KG1 (cell line): ENCODE results near the gene TAF4B.
"Not testable (repeated sequence)": the region's sequence is repeated elsewhere in the genome, so short reads cannot be mapped to it uniquely, and the experiment has no call there.

Source experiments
- DNase-seq: peaks from one replicate; lab custom pipeline; 2025; lab: John Stamatoyannopoulos, UW

Gene TAF4B

DNA sequence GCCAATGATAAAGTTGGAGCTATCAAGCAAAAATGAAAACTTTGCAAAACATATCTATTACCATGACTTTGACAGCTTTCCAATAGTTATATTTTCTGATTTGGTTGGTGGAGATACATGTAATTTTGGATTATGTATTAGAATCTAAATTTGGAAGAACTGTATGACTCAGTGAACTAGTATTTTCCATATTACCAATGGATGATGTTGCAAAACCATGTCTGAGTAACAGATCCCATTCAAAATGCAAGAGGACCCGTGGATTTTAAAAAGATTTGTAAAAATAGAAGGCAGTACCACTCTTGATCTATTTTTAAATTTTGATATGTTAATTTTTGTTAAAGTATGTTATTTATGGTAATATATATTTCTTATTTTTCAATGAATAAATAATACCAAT is 83.0 kb downstream of the TAF4B start:
- DNase-seq: no peak

DNA sequence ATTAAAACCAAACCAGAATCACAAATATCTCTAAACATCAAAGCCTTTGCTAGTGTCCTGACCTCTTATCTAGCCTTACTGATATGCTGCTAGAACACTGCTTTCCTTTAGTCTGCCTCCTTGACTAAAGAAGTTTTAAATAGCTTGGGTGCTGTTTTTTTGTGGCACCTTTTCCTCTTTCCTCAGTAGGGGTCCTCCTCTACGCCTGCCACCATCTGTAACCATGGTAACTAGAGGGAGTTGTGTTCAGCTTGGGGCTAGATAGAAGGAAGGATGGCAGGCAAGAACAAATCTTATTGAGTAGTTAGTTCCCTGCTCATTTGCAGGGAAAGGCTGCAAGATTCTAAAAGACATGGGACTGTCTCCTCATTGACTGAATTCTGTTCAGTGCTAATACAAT is 86.0 kb downstream of the TAF4B start:
- DNase-seq: no peak

DNA sequence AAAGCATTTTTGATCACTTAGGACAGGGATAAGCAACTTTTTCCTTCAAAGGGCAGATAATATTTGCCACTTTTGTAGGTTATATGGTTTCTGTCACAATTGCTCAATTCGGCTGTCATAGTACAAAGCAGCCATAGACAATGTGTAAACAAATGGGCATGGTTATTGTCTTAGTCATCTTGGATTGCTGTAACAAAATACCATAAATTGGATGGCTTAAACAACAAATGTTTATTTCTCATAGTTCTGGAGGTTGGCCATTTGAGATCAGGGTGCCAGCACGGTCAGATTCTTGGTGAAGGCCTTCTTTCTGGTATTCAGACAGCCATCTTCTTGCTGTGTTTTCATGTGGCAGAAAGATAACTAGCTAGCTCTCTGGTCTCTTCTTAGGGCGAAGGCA is 91.2 kb downstream of the TAF4B start:
- DNase-seq: no peak

DNA sequence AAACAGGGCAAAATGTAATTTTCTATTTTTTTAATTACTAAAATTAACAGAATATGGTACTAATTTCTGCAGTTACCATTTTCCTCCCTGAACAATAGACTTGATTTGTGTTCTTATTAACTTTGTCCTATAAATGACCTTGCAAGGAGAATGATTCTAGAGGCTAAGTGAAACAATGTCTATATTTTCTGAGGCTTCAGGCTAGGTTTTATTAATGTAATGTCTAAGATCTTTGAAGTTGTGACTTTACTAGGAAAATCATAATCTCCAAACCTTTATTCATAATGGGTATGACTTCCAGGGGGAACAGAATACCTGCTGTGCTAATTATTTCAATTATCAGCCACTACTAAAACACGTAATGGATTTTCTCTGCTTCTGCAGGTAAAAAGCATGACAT is 94.4 kb downstream of the TAF4B start:
- DNase-seq: no peak

DNA sequence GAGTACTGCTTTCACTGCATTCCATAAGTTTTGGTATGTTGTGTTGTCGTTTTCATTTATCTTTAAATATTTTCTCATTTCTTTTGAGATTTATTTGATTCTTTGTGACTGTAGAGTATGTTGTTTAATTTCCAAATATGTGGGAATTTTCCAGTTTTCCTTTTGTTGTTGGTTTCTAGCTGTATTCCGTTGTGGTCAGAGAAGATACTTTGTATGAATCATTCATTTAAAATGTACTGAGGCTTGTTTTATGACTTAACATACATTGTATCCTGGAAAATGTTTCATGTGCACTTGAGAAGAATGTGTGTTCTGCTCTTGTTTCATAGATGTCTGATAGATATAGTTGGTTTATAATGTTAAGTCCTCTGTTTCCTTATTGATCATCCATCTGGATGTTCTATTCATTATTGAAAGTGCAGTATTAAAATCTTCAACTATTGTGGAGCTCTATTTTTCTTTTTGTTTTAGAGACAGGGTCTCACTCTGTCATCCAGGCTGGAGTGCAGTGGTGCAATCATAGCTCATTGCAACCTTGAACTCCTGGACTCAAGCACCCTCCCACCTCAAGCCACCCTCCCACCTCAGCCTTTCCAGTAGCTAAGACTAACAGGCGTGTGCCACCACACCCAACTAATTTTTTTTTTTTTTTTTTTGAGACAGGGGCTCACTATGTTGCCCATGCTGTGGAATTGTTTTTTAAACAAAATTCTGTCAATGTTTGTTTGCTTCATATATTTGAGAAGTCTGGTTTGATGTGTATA is 96.8 kb downstream of the TAF4B start:
- no peak for DNase-seq

DNA sequence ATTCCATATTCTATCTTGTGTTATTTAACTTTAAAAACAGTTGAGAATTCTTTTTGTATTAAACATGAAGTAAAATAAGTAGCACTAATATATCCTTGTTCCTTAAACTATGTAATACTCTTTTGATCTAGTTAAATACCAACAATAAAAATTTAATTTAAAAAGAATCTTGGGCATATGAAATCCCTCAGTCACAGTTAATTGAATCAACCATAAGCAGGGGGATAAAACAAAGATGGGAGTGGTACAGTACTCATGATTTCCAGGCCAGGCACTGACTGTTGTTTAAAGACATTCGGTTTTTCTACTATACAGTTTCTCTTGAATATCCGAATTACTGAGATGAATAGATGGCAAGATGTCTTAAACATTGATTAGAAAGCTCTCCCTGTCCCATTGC is 99.5 kb downstream of the TAF4B start:
- DNase-seq: no peak

DNA sequence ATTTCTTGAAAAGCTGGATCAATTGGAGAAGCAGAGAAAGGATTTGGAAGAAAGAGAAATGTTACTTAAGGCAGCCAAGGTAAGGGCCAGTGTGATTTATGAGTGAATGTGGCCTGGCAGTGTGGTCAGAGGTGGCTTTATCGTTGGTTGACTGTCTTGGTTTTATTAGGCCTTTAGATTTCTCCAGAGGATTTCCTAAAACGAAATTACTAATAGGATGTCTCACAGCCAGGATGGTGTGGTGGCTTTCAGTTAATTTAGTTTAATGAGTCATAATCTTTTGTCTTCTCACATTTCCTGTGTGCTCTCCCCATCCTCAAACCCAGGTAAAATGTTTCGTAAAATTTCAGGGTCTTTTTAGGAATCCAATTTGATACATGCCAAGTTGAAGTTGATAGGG is 100.8 kb downstream of the TAF4B start:
- no peak for DNase-seq

DNA sequence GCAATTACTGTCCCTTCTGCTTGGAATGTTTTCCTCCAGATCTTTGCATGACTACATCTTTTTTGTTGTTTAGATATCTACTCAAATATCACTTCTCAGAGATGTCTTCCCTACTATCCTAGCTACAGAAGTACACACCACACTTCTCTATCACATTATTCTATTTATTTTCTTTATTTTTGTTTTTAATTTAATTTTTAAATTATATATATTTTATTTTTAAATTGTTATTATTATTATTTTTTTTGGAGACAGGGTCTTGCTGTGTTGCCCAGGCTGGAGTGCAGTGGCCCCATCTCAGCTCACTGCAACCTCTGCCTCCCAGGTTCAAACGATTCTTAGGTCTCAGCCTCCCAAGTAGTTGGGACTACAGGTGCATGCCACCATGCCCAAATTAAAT is 106.7 kb downstream of the TAF4B start:
- no peak for DNase-seq

DNA sequence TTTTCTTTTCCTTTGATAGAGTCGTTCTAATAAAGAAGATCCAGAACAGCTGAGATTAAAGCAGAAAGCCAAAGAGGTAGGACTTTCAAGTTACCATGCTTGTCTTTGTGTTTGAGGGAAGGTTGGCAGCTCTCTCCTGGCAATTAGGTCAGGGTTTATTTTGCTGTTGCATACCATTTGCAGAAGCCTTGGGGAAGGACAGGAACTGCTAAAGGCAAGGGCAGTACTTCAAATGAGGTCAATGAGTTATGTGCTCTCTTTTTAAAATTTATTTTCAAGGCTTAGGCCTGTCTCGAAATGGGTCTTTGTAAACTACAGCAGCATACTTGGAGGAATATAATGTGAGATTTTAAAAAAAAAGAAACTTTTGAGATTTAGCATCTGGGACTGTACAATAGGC is 108.9 kb downstream of the TAF4B start:
- DNase-seq: no peak

DNA sequence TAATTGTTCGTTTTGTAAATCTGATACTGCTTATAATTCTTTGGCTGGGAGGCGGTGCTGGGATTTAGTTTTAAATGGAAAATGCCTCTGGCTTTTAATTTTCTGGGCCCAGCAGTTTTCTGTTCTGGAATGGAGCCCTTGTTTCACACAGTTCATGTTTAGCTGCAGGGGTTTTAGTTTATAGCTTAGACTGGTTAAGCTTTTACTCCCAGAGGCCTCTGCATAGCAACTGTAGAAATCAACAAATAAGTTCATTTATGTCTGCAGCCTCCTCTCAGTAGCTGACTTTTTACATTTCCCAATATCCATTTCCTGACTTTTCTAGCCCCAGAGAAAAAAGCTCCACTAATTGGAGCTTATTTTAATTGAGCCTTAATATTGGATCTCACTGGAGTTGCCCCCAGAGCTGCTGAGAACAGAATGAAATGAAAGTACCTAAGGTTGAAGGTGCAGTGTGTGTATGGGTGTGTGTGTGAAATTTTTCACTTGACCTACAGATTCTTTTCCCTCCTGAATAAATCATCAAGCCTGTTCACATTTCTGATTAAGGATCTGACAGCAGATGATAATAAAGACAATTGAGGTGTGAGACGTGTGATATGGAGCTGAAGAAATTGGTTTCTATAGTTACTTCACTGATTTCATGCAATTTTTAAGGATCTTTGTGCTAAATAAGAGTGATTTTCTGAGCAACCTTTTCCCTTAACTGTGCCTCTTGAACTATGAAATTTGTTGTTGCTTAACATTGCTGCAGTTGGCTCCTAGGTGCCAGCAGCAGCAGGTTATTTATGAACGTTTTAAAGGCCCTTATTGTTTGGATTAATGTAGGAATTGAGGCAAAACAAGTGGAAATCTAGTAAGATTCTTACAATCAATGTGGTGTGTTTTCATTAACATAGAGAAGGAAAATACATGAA is 109.6 kb downstream of the TAF4B start:
- no peak for DNase-seq

DNA sequence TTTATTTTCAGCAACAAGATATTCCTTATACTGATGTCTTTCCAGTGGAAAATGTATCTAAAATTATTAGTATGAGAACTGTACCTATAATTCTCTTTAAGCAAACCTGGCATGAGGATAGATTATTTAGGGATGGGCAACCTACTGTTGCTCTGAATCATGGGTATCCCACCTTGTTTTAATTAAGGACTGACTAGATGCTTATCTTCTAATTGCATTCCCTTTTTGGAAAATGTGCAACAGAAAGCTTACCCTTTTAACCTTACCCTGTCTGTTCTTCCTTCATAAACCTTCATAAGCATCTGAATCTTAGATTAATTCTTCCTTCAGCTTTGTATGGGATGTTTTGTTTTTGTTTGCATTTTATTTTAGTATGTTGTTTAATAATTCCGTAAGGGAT is 110.3 kb downstream of the TAF4B start:
- no peak for DNase-seq

DNA sequence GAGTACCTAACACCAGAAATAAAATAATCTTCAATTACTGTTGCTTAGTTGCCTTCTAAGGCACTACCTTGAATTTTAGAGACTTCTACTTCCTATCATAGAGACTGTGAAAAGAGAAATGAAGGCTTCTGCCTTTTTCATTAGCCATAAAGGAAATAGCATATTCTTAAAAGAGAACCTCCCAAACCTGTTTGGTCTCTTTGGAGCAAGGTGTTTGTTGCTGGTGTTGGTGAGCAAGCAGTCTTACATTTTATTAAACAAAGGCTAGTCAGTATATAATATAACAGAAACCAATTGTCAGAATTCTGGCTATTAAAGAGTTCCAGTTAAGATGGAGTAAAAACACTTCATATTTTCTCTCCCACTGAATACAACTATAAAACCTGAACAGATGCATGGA is 116.4 kb downstream of the TAF4B start:
- DNase-seq: no peak

DNA sequence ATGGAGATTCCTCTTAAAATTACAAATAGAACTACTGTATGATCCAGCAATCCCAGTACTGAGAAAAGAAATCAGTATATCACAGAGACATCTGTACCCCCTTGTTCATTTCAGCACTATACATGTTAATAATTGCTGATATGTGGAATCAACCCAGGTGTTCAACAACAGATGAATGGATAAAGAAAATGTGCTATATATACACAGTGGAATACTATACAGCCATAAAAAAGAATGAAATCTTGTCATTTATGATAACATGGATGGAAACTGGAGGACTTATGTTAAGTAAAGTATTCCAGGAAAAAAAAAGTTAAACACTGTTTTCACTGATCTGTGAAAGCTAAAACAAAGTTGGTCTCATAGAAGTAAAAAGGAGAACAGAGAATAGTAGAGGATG is 124.7 kb downstream of the TAF4B start:
- DNase-seq: no peak

DNA sequence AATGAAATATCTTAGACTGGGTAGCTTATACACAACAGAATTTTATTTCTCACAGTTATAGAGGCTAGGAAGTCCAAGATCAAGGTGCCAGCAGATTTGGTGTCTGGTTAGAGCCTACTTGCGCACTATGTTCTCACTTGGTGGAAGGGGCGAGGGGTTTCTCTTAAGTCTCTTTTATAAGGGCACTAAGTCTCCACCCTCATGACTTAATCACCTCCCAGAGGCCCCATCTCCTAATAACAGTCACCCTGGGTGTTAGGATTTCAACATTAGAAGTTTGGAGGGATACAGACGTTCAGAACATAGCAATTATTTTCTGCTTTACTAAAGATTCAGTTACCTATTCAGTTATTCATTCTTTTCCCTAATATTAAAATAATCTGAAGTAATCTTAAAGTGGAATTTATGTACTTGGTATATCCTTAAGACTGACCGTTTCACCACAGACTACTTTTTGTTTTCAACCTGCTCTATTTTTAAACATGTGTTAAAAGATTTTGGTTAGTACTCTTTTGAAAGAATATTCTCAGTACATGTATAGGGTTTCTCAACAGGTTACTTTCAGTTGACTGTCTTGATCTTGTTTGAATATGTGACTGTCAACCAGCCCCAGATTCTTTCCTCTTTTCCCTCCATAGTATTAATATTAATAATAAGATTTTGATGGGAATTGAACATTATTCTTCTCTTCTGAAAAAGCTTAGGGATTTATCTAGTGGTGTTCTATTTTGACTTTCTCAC is 130.0 kb downstream of the TAF4B start:
- no peak for DNase-seq

DNA sequence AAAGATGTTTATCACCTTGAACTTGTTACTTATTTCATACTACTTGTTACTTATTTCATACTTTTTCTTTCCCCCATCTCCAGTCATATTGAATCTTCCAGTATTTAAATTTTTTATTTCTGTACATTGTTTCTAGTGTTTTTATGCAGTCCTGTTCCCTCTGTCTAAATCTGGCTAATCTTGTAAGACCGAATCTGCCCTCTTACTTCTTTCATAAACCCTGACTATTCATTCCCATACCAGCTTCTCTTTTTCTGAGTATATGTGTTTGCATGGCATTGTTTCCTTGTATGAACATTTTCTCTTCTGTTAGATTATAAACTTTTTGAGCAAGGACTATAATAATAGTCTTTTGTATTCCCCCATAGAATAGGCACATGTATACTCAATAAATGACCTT is 131.7 kb downstream of the TAF4B start:
- DNase-seq: no peak

DNA sequence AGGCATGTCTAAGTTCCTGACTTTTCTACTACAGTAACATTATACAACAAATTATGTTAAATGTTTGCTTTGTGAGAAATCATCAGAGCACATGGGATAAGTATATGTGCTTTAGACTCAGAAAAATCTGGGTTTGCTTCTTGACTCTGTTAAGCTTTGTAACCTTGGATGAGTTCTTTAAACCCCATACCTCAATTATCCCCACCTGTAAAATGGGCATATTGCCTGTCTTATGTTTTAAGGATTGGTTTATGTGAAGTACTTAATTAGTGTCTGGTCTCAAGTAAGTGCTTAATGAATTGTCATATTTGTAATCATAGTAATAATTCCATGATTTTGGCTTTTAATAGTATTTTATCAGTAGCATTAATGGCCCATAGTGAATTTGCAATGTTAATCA is 135.8 kb downstream of the TAF4B start:
- DNase-seq: no peak

DNA sequence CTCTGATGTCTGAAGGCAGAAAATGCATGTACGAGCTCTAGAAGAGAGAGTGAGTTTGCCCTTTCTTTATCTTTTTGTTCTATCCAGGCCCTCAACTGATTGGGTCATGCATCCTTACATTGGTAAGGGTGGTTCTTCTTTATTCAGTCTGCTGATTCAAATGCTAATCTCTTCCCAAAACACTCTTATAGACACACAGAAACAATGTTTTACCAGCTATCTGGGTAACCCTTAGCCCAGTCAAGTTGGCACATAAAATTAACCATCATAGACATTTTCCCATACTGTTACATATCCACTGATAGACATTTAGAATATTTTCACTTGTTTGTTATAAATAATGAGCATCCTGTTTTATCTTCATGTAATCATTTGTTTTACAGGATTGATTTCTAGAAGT is 141.2 kb downstream of the TAF4B start:
- no peak for DNase-seq

DNA sequence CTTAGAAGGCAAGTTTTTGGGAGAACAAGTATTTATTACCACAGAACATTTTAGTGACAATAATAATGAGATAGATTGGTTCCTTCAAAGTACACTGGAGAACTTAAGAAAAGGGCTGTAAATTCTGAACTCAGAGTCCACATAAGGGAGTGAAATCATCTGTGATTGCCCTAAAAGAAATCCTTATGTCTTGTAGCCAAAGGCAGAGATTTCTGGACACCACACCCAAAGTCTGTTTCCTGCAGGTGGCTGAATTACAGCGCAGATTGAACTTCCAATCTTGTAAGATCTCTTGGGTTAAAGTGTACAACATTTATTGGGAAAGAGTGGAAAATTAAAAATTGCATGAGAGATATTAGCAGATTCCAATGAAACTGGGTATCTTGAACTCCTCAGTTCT is 143.8 kb downstream of the TAF4B start:
- DNase-seq: no peak

DNA sequence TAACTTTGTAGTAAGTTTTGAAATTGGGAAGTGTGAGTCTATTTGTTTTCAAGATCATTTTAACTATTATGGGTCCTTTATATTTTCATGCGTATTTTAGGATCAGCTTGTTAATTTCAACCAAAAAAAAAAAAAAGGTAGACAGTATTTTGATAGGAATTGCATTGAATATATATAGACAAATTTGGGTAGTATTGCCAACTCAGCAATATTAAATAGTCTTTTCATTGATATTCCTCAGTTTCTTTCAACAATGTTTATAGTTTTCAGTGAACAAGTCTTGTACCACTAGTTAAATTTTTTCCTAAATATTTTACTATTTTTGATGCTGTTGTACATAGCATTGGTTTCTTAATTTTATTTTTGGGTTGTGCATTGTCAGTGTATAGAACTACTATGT is 149.9 kb downstream of the TAF4B start:
- DNase-seq: no peak

DNA sequence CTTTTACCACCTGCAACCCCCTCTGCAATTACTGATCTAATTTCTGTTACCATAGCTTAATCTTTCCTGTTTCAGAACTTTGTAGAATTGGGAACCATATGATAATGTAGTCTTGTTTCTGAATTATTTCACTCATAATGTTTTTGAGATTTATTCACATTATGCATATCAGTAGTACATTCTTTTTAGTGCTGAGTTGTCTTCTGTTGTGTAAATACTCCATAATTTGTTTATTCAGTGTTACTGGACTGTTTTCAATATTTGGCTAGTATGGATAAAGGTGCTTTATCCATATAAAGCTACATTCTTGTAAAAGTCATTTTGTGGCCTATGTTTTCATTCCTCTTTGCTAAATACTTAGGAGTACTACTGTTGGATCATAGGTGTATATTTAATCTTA is 152.5 kb downstream of the TAF4B start:
- DNase-seq: no peak

DNA sequence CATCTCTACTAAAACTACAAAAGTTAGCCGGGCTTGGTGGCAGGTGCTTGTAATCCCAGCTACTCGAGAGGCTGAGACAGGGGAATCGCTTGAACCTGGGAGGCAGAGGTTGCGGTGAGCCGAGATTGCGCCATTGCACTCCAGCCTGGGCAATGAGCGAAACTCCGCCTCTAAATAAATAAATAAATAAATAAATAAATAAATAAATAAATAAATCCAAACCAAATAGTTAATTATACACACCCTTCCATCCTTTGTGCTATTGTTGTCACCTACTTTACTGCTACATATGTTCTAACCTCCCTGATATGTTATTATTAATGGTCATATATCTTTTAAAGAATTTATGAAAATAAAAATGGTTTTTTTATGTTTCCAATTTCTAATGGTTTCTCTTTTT is 155.3 kb downstream of the TAF4B start:
- not testable (repeated sequence) for DNase-seq

DNA sequence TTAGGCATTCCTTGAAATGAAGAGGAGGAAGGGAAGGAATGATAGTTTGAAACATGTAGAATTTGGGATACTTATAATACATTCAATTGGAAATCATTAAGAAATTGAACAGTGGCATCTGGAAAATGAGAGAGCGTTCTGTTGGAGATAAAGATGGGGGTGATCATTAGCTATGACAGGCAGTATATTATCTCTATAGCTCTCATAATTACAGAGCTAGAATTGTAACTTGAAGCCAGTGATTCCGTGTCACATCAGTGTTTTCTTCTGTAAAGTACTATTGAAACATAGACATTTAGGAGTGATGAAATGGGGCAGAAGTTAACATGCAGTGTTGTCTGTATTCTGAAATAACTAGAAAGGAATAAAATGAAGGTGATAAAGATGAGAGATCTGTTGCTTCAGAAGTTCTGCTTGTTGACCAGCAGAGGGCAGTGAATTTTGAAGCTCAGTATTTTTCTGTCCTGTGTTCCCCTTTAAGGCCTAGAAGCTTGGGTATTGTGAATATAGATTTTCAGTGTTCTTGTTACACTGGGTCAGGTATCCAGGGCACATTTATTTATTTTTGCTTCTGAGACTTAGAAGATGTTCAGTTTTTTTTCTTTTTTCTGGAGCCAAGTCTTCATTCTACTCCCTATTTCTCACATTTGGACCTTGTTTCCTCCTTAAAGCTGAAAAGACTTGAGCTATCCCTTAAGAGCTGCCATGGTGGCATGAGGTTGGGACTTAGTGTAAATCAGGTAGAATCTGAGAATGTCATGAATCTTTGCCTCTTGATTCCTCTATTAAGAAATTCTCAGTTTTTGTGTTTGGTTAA is 157.4 kb downstream of the TAF4B start:
- no peak for DNase-seq
